ENCODE results near the gene YEATS4. TPM values are rescaled to one million over a fixed set of nuclear protein-coding genes. Genes with fewer than 3 reads are reported as not detected.
A peak's percentile ranks its signal among the peaks of the same experiment; 100 is the strongest.

Gene YEATS4
- total and polyA plus RNA-seq, 2 experiments from 2014 or later: 16.2 to 58.2 TPM

GRCh38 chr12:69328426-69328825, 31.1 kb upstream of the YEATS4 start:
- Histone ChIP-seq H3K36me3 (replicated peaks; ENCODE audit: insufficient read depth, low read depth) (no peaks in the 10 kb centered on the region), H3K9me2 (replicated peaks; ENCODE audit: insufficient read depth) (no peaks in the 10 kb centered on the region), H3K4me1 (ENCODE audit: insufficient read depth) (peaks cover 4% of the 10 kb centered on the region), H2AFZ (no peak overlapping the region), H3K4me3 (no peak overlapping the region), H4K20me1 (ENCODE audit: insufficient read depth, poor library complexity, severe bottlenecking) (no peaks in the 10 kb centered on the region), H3K9me3 (ENCODE audit: low read depth) (no peaks in the 10 kb centered on the region), H3K27me3 (peaks cover 4% of the 10 kb centered on the region), H3K27ac (peak overlapping the region; percentile 96), H3K4me2 (peak overlapping the region; percentile 82), H3K79me2 (no peaks in the 10 kb centered on the region)
- TF ChIP-seq, protein P1, sequence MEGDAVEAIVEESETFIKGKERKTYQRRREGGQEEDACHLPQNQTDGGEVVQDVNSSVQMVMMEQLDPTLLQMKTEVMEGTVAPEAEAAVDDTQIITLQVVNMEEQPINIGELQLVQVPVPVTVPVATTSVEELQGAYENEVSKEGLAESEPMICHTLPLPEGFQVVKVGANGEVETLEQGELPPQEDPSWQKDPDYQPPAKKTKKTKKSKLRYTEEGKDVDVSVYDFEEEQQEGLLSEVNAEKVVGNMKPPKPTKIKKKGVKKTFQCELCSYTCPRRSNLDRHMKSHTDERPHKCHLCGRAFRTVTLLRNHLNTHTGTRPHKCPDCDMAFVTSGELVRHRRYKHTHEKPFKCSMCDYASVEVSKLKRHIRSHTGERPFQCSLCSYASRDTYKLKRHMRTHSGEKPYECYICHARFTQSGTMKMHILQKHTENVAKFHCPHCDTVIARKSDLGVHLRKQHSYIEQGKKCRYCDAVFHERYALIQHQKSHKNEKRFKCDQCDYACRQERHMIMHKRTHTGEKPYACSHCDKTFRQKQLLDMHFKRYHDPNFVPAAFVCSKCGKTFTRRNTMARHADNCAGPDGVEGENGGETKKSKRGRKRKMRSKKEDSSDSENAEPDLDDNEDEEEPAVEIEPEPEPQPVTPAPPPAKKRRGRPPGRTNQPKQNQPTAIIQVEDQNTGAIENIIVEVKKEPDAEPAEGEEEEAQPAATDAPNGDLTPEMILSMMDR (IDR thresholded peaks at IDR 0.05; ENCODE audit: poor library complexity): no peak
- no peak for TF ChIP-seq EZH2 (IDR thresholded peaks at IDR 0.05; ENCODE audit: borderline replicate concordance)
- no peak for TF ChIP-seq EZH2phosphoT487 (IDR thresholded peaks at IDR 0.05; ENCODE audit: low read depth, severe bottlenecking, unreplicated experiment)
- WGBS (ENCODE audit: low lambda C conversion rate, missing lambda C conversion rate): 88% methylated on average over 3 of the region's 3 CpGs
- no peak for DNase-seq (ENCODE audit: low spot score)

GRCh38 chr12:69329669-69330428, 29.7 kb upstream of the YEATS4 start:
- Histone ChIP-seq H3K4me2 (peak overlapping the region; percentile 82), H3K27ac (peak overlapping the region; percentile 96), H3K27me3 (peaks cover 4% of the 10 kb centered on the region), H3K4me3 (peak overlapping the region; percentile 34), H2AFZ (peak overlapping the region; percentile 54), H3K9me3 (ENCODE audit: low read depth) (no peaks in the 10 kb centered on the region), H3K79me2 (no peaks in the 10 kb centered on the region), H4K20me1 (ENCODE audit: insufficient read depth, poor library complexity, severe bottlenecking) (no peaks in the 10 kb centered on the region), H3K4me1 (ENCODE audit: insufficient read depth) (peaks cover 7% of the 10 kb centered on the region), H3K9me2 (replicated peaks; ENCODE audit: insufficient read depth) (no peaks in the 10 kb centered on the region), H3K36me3 (replicated peaks; ENCODE audit: insufficient read depth, low read depth) (no peaks in the 10 kb centered on the region)
- no peak for DNase-seq (ENCODE audit: low spot score)
- 24% methylated on average over 8 of the region's 8 CpGs for WGBS (ENCODE audit: low lambda C conversion rate, missing lambda C conversion rate)
- TF ChIP-seq, protein P1 (IDR thresholded peaks at IDR 0.05; ENCODE audit: poor library complexity): no peak
- TF ChIP-seq EZH2 (IDR thresholded peaks at IDR 0.05; ENCODE audit: borderline replicate concordance) (no peak), EZH2phosphoT487 (IDR thresholded peaks at IDR 0.05; ENCODE audit: low read depth, severe bottlenecking, unreplicated experiment) (no peak)

DNA sequence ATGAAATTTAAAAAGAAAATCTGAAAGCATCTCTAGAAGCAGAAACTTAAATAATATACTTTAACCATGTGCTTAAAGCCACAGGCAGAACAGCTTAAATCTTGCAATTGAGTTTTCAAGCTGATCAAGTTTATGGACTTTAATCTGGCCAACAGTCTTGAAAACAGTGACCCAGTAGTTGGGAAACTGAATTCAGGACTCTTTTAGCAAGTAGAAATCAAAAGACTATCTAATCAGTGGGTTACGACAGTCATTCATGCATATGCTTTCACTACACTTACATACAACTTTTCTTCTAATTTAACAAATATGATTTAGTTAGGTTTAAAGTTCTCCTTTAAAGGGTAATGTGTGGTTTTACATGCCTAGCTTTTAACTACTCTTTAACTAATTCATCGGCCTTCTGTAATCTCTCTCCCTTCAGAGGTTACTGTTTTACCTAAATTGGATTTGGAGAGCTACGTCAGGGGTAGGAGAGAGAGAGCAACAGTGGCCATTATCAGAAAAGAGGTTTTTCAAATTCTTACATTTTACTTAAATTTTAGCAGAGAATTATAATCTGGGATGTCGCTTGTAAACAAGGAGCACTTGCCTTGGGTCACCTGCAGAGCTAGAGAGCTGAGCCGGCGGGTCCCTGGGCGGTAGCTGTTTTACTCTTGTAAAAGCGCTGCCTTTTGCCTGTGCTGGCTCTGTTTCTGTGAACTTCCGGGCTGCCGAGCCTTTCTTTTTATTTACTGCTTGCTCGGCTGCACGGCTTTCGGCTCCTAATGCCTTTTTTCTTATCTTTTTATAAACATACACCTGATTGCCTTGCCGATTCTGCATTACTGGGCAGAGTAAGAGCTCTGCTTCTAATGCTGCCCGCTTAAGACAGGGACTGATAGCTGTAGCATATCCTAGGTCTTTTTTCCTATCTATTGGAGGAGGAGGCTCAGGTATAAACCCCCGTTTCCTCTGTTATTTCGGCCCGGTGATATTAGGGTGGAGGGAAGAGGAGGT, 28.8 kb upstream of the YEATS4 start:
- peaks cover 7% of the 10 kb centered on the region for H3K4me1 ChIP-seq (ENCODE audit: insufficient read depth)
- no peaks in the 10 kb centered on the region for H3K79me2 ChIP-seq
- peak overlapping the region; percentile 34 for H3K4me3 ChIP-seq
- peak overlapping the region; percentile 54 for H2AFZ ChIP-seq
- peak overlapping the region; percentile 96 for H3K27ac ChIP-seq
- 6% methylated on average over 18 of the region's 18 CpGs for WGBS (ENCODE audit: low lambda C conversion rate, missing lambda C conversion rate)
- no peaks in the 10 kb centered on the region for H4K20me1 ChIP-seq (ENCODE audit: insufficient read depth, poor library complexity, severe bottlenecking)
- peaks cover 4% of the 10 kb centered on the region for H3K27me3 ChIP-seq
- peak; percentile 73 for DNase-seq (ENCODE audit: low spot score)
- no peaks in the 10 kb centered on the region for H3K9me3 ChIP-seq (ENCODE audit: low read depth)
- no peaks in the 10 kb centered on the region for H3K36me3 ChIP-seq (replicated peaks; ENCODE audit: insufficient read depth, low read depth)
- H3K9me2 ChIP-seq (replicated peaks; ENCODE audit: insufficient read depth): no peaks in the 10 kb centered on the region
- H3K4me2 ChIP-seq: peak overlapping the region; percentile 82
- TF ChIP-seq, protein P1 (IDR thresholded peaks at IDR 0.05; ENCODE audit: poor library complexity): no peak
- TF ChIP-seq EZH2phosphoT487 (IDR thresholded peaks at IDR 0.05; ENCODE audit: low read depth, severe bottlenecking, unreplicated experiment) (no peak), EZH2 (IDR thresholded peaks at IDR 0.05; ENCODE audit: borderline replicate concordance) (no peak)
